SK-N-SH (cell line): ENCODE results near the gene ZCCHC13. TPM values are rescaled to one million over a fixed set of nuclear protein-coding genes. Genes with fewer than 3 reads are reported as not detected.
"Not testable (repeated sequence)": the region's sequence is repeated elsewhere in the genome, so short reads cannot be mapped to it uniquely, and the experiment has no call there.

Experiments used
- CTCF ChIA-PET: fragments of 300-600, 350-600 bp; formaldehyde crosslinking; extraction: SDS; loops from one replicate; lab custom pipeline; 2021; lab: Yijun Ruan, JAX
- POLR2A ChIA-PET: fragments of 350-600 bp; sonication (Branson Sonifier 250); formaldehyde crosslinking; extraction: SDS; loops from one replicate; lab custom pipeline; 2020; ENCODE audit warnings: antibody characterized with exemption, inconsistent platforms; lab: Yijun Ruan, JAX
- DNase-seq: peaks from one replicate; pipeline ENCODE4 v3.0.0; 2012
- H2AFZ ChIP-seq: fragments of 200-600 bp; sonication (generic); 2 replicates; pipeline ENCODE4 v1.8.1; 2016; ENCODE audit warnings: antibody characterized with exemption, mild to moderate bottlenecking, low read depth
- H3F3A ChIP-seq: fragments of 200-600 bp; sonication (generic); replicated peaks from 2 replicates; pipeline ENCODE3; 2016; ENCODE audit warnings: antibody characterized with exemption, mild to moderate bottlenecking; ENCODE audit not compliant: insufficient read depth
- H3K27ac ChIP-seq, 2 experiments: fragments of 200-500 bp in 1 of 2; fragments of 200-600 bp in 1 of 2; sonication (Bioruptor generic) in 1 of 2; sonication (generic), shearing (Covaris generic) in 1 of 2; 2 replicates each; pipeline versions ENCODE4 v1.5.1 to v1.6.1; 2014 to 2016; ENCODE audit warnings: low read depth in 2 of 2, inconsistent platforms in 1 of 2, low read length in 1 of 2, mild to moderate bottlenecking in 1 of 2, mixed read lengths in 1 of 2
- H3K27me3 ChIP-seq: fragments of 200-600 bp; sonication (generic), shearing (Covaris generic); 2 replicates; pipeline ENCODE4 v1.6.1; 2016; ENCODE audit warnings: mixed run types; ENCODE audit not compliant: insufficient read depth
- H3K36me3 ChIP-seq, 2 experiments: fragments of 200-500 bp in 1 of 2; fragments of 200-600 bp in 1 of 2; sonication (Bioruptor generic) in 1 of 2; sonication (generic) in 1 of 2; replicated peaks in 1 of 2; 2 replicates each; pipeline versions ENCODE3 to v1.5.1; 2014 to 2016; ENCODE audit warnings: low read length in 1 of 2, mild to moderate bottlenecking in 1 of 2; ENCODE audit not compliant: insufficient read depth in 2 of 2, control insufficient read depth in 1 of 2
- H3K4me1 ChIP-seq, 2 experiments: fragments of 200-500 bp in 1 of 2; fragments of 200-600 bp in 1 of 2; sonication (Bioruptor generic) in 1 of 2; sonication (generic), shearing (Covaris generic) in 1 of 2; 2 replicates each; pipeline versions ENCODE4 v1.5.1 to v1.6.1; 2014 to 2016; ENCODE audit warnings: low read depth in 1 of 2, low read length in 1 of 2, mixed run types in 1 of 2; ENCODE audit not compliant: insufficient read depth in 2 of 2, control insufficient read depth in 1 of 2
- H3K4me2 ChIP-seq: fragments of 200-600 bp; sonication (generic), shearing (Covaris generic); 2 replicates; pipeline ENCODE4 v1.6.1; 2017; ENCODE audit warnings: mixed run types
- H3K4me3 ChIP-seq, 2 experiments: fragments of 200-500 bp in 1 of 2; fragments of 200-600 bp in 1 of 2; sonication (Bioruptor generic) in 1 of 2; sonication (generic), shearing (Covaris generic) in 1 of 2; 2 replicates each; pipeline versions ENCODE4 v1.5.1 to v1.8.1; 2014 to 2016; ENCODE audit warnings: low read depth in 2 of 2, inconsistent platforms in 1 of 2, low read length in 1 of 2, mild to moderate bottlenecking in 1 of 2, mixed read lengths in 1 of 2, moderate library complexity in 1 of 2
- H3K79me2 ChIP-seq: fragments of 200-600 bp; sonication (generic); 2 replicates; pipeline ENCODE4 v1.8.1; 2017; ENCODE audit warnings: mild to moderate bottlenecking; ENCODE audit not compliant: insufficient read depth
- H3K9ac ChIP-seq: fragments of 200-600 bp; sonication (generic); 2 replicates; pipeline ENCODE4 v1.6.1; 2017; ENCODE audit warnings: mixed run types
- H3K9me2 ChIP-seq: fragments of 200-600 bp; sonication (generic); 2 replicates; pipeline ENCODE4 v1.6.1; 2017; ENCODE audit warnings: mixed run types
- H3K9me3 ChIP-seq: fragments of 200-600 bp; sonication (generic); 2 replicates; pipeline ENCODE4 v1.6.1; 2017; ENCODE audit warnings: mixed run types, mild to moderate bottlenecking, moderate library complexity
- H4K20me1 ChIP-seq: fragments of 200-600 bp; sonication (generic); 2 replicates; pipeline ENCODE4 v1.6.1; 2017; ENCODE audit warnings: mild to moderate bottlenecking, mixed run types; ENCODE audit not compliant: insufficient read depth
- EP300 ChIP-seq, 2 experiments: IDR thresholded peaks; 2 replicates each; pipeline versions ENCODE4 v1.4.0 to v1.6.1; 2012; ENCODE audit warnings: borderline replicate concordance in 1 of 2, low read depth in 1 of 2, low read length in 1 of 2
- EZH2phosphoT487 ChIP-seq: fragments of 200-600 bp; sonication (generic); IDR thresholded peaks from 2 replicates; pipeline ENCODE4 v1.6.1; 2017; ENCODE audit warnings: low read depth, mixed run types, mild to moderate bottlenecking, antibody characterized with exemption, moderate library complexity, borderline replicate concordance
- FOSL2 ChIP-seq: IDR thresholded peaks from 2 replicates; pipeline ENCODE4 v1.4.0; 2012; ENCODE audit warnings: low read depth, mild to moderate bottlenecking, moderate library complexity, borderline replicate concordance
- FOXJ3 ChIP-seq: sonication (generic); formaldehyde crosslinking; IDR thresholded peaks from 2 replicates; pipeline ENCODE4 v1.5.1; 2020; ENCODE audit warnings: mild to moderate bottlenecking, missing genetic modification reagents
- FOXM1 ChIP-seq: IDR thresholded peaks from 2 replicates; pipeline ENCODE4 v1.4.0; 2012; ENCODE audit warnings: low read depth, mild to moderate bottlenecking
- PBX3 ChIP-seq: IDR thresholded peaks from 2 replicates; pipeline ENCODE4; 2012
- RAD21 ChIP-seq: IDR thresholded peaks from 2 replicates; pipeline ENCODE4 v1.6.1; 2012; ENCODE audit warnings: mild to moderate bottlenecking, low read length
- RCOR1 ChIP-seq: fragments of 150-350 bp; IDR thresholded peaks from 2 replicates; pipeline ENCODE4 v1.6.1; 2017; ENCODE audit warnings: antibody characterized with exemption, low read length
- RFX5 ChIP-seq: IDR thresholded peaks from 2 replicates; pipeline ENCODE4 v1.6.1; 2012; ENCODE audit warnings: mild to moderate bottlenecking, improper control_type of control experiment, low read length
- RXRA ChIP-seq: IDR thresholded peaks from 2 replicates; pipeline ENCODE4 v1.4.0; 2012; ENCODE audit warnings: low read depth, mild to moderate bottlenecking, borderline replicate concordance
- SIN3A ChIP-seq: IDR thresholded peaks from 2 replicates; pipeline ENCODE4 v1.6.1; 2012; ENCODE audit warnings: low read depth, mild to moderate bottlenecking, low read length, moderate library complexity, borderline replicate concordance
- TCF12 ChIP-seq: IDR thresholded peaks from 2 replicates; pipeline ENCODE4 v1.4.0; 2012
- TEAD4 ChIP-seq: IDR thresholded peaks from 2 replicates; pipeline ENCODE4 v1.4.0; 2012; ENCODE audit warnings: mild to moderate bottlenecking, borderline replicate concordance; ENCODE audit not compliant: insufficient read depth
- YY1 ChIP-seq: IDR thresholded peaks from 2 replicates; pipeline ENCODE4 v1.4.0; 2012; ENCODE audit warnings: low read depth, mild to moderate bottlenecking
- WGBS: methylation state at CpG from one replicate; pipeline ENCODE4 v1.1.6; 2017; ENCODE audit warnings: low lambda C conversion rate; 5-methylcytosine and 5-hydroxymethylcytosine counted together
- polyA plus RNA-seq, 3 experiments: library from polyadenylated mRNA; depleted of rRNA; stranded (reverse); fragments of >200 nt; gene quantifications; 2 replicates each; pipeline ENCODE4 v1.2.3, GENCODE V29; 2012

ZCCHC13 gene
- not detected in 2 replicates for polyA plus RNA-seq (2012; rRNA removed)
- polyA plus RNA-seq (2012; cell fraction: cytosol; rRNA removed): not detected in 2 replicates
- not detected in 2 replicates for polyA plus RNA-seq (2012; cell fraction: nucleus; rRNA removed)

- no peak within 1 kb of the TSS for H3K4me3 ChIP-seq
- no peaks in the 10 kb centered on the region for H3K79me2 ChIP-seq
- 75% methylated on average over 19 of the region's 20 CpGs for WGBS
- CTCF ChIA-PET: no interaction called here
- no peak for TF ChIP-seq EP300 (IDR thresholded peaks at IDR 0.05; ENCODE audit: borderline replicate concordance in 1 of 2, low read depth in 1 of 2, low read length in 1 of 2)
- no peak for TF ChIP-seq RXRA
- TF ChIP-seq RFX5: no peak
- TF ChIP-seq YY1: no peak
- no peak for TF ChIP-seq TCF12
- TF ChIP-seq RAD21: no peak
- TF ChIP-seq FOXJ3: no peak
- TF ChIP-seq FOSL2: no peak
- no peak for TF ChIP-seq FOXM1
- no peak within 1 kb of the TSS for H3K27ac ChIP-seq
- no peaks in the 10 kb centered on the region for H3K36me3 ChIP-seq
- no peaks in the 10 kb centered on the region for H3F3A ChIP-seq
- H3K9me3 ChIP-seq: no peaks in the 10 kb centered on the region
- no peak within 1 kb of the TSS for H2AFZ ChIP-seq
- H3K4me2 ChIP-seq: no peak within 1 kb of the TSS
- no peaks in the 10 kb centered on the region for H3K9me2 ChIP-seq
- no peaks in the 10 kb centered on the region for H3K4me1 ChIP-seq
- POLR2A ChIA-PET: no interaction called here
- no peaks in the 10 kb centered on the region for H4K20me1 ChIP-seq
- H3K9ac ChIP-seq: no peak within 1 kb of the TSS
- H3K27me3 ChIP-seq: no peaks in the 10 kb centered on the region
- no peak for DNase-seq
Observed at GRCh38 chrX:74304016-74304415, at the start of gene ZCCHC13. ZCCHC13 (plus strand) TSS chrX:74304180; CDS start chrX:74304267, 87 bp downstream.

DNA sequence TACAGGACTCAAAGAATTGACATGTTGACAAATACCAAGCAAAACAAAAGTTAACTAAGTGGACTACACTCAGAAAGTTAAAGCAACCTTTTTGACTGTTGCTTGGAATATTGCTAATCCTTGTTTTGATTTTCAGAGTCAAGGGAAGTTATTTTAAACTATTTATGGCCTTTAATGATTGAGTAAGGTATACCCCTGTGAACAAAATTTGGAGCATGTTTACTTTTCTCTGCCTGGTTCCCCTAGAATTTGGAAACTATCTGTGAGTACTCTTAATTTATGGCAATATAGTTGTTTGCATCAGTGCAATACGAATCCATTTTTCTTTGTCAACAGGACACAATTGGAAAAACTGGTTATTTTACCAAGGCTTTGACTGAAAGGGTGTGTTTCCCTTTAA lies 45.9 kb upstream of the ZCCHC13 start:
- H3K36me3 ChIP-seq: peaks cover 81 to 93% of the 10 kb centered on the region in 2 experiments

DNA sequence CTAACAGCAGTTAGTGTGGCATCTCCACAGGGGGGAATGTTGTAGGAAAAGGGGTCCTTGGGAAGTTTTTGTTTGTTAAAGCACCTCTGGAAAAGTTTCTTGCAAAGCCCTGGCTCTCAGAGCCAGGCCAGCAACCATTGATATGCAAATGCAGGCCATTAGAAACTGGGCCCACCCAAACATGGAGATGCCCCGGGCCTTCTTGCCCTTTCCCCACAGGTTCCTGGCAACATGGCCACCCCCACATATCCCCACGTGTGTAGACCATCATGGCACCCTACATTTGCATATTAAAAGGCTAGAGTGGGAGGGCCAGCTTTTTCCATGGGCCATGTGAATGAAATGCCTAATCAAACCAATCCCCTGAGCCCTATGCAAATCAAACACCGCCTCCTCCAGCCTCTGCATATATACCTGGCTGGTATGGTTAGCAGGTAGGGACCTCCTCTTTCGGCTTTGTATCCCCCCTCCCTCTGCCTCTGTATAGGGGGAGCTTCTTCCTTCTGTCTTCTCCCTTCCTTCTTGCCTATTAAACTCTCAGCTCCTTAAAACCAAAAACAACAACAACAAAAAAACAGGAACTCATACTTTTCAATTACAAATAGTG lies 44.0 kb upstream of the ZCCHC13 start:
- peaks cover 64 to 87% of the 10 kb centered on the region in 2 experiments for H3K36me3 ChIP-seq
- H3K79me2 ChIP-seq: peaks cover 11% of the 10 kb centered on the region
- H3K4me2 ChIP-seq: no peak overlapping the region
- no peak overlapping the region; a peak in 1 of 4 replicates for H3K4me3 ChIP-seq
- H2AFZ ChIP-seq: no peak overlapping the region
- DNase-seq: no peak
- H3F3A ChIP-seq: no peaks in the 10 kb centered on the region
- no peak for TF ChIP-seq EZH2phosphoT487
- TF ChIP-seq RAD21: no peak
- TF ChIP-seq FOXJ3: no peak
- TF ChIP-seq FOXM1: no peak
- no peak for TF ChIP-seq PBX3
- TF ChIP-seq RCOR1: no peak
- TF ChIP-seq TEAD4: no peak
- no peak for TF ChIP-seq YY1
- TF ChIP-seq SIN3A: no peak
- no peaks in the 10 kb centered on the region for H3K9me3 ChIP-seq
- H3K9me2 ChIP-seq: no peaks in the 10 kb centered on the region
- 0 out of 2 replicates have a peak, but pooled peaks cover 8% of the 10 kb centered on the region for H4K20me1 ChIP-seq
- H3K27me3 ChIP-seq: no peaks in the 10 kb centered on the region
- WGBS: 98% methylated on average over 4 of the region's 4 CpGs
- no peak overlapping the region for H3K27ac ChIP-seq
- ChIA-PET POLR2A (no interaction called here), CTCF (no interaction called here)
- H3K4me1 ChIP-seq: no peaks in the 10 kb centered on the region
- no peak overlapping the region for H3K9ac ChIP-seq

More for the DNA sequence above, 45.9 kb upstream of the ZCCHC13 start:
- H4K20me1 ChIP-seq, H3K27me3 ChIP-seq, H3K9me2 ChIP-seq, POLR2A ChIA-PET, DNase-seq, H3K4me3 ChIP-seq, H3K4me2 ChIP-seq, H3K4me1 ChIP-seq, H3K27ac ChIP-seq, H3K9ac ChIP-seq, H3K79me2 ChIP-seq, H3K9me3 ChIP-seq, H2AFZ ChIP-seq, H3F3A ChIP-seq: not testable (repeated sequence)
- WGBS: 92% methylated on average over 1 of the region's 1 CpG
- CTCF ChIA-PET: interaction anchor here (1.6 kb wide), 1 partner anchor 243 kb away, joined by 3 read pairs; no protein-coding TSS in a partner anchor
